ENCODE measurements around the gene HAP1. TPM values are rescaled to one million over a fixed set of nuclear protein-coding genes. Genes with fewer than 3 reads are reported as not detected.

HAP1 gene
- polyA plus RNA-seq, 1 of the 3 experiments (the other 2 are of a cell fraction), result 0.18 TPM

- no peaks in the 10 kb centered on the region for H3K36me3 ChIP-seq (replicated peaks in 1 of 2; ENCODE audit: control insufficient read depth in 1 of 2, insufficient read depth in 2 of 2, low read length in 1 of 2)
- H3K79me2 ChIP-seq (ENCODE audit: insufficient read depth), result no peaks in the 10 kb centered on the region
- H3K27ac ChIP-seq (ENCODE audit: low read depth in 2 of 2, low read length in 1 of 2), result no peak overlapping the region
- 25% methylated on average over 23 of the region's 40 CpGs for WGBS (ENCODE audit: low lambda C conversion rate)
- peaks cover 67% of the 10 kb centered on the region for H3K27me3 ChIP-seq (ENCODE audit: insufficient read depth)
- peak; percentile 52 for DNase-seq
- H3K9ac ChIP-seq, result no peak overlapping the region
- CTCF ChIA-PET, result interaction anchor here (0.8 to 24.8 kb wide), 7 partner anchors 25 to 70 kb away, joined by 3 to 405 read pairs (median 5); partner anchors contain the start of genes FKBP10, JUP and P3H4
- H3K9me2 ChIP-seq, result no peaks in the 10 kb centered on the region
- no peaks in the 10 kb centered on the region for H3F3A ChIP-seq (replicated peaks; ENCODE audit: insufficient read depth)
- no peaks in the 10 kb centered on the region for H3K9me3 ChIP-seq
- peak overlapping the region; percentile 47; the same call in 1 of the 2 replicates for H2AFZ ChIP-seq (ENCODE audit: low read depth)
- no peaks in the 10 kb centered on the region for H4K20me1 ChIP-seq (ENCODE audit: insufficient read depth)
- no peak for TF ChIP-seq FOXJ3 (CRISPR knock-in tag; IDR thresholded peaks at IDR 0.05)
- no peak for TF ChIP-seq RAD21 (IDR thresholded peaks at IDR 0.05; ENCODE audit: low read length)
- TF ChIP-seq USF2 (IDR thresholded peaks at IDR 0.05; ENCODE audit: borderline replicate concordance, low read depth, low read length), result no peak
- no peak for TF ChIP-seq NRF1 (IDR thresholded peaks at IDR 0.05; ENCODE audit: low read depth, low read length)
- TF ChIP-seq SMC3 (IDR thresholded peaks at IDR 0.05; ENCODE audit: low read depth, low read length), result no peak
- TF ChIP-seq JUND (IDR thresholded peaks at IDR 0.05), result no peak
- peak overlapping the region; percentile 92 for H3K4me2 ChIP-seq
- POLR2A ChIA-PET, result interaction anchor here (0.6 to 1.6 kb wide), 3 partner anchors 34 to 53 kb away, joined by 4 to 5 read pairs (median 4); partner anchors contain the start of genes EIF1 and JUP
- peaks cover 0 to 15% of the 10 kb centered on the region in 2 experiments; a peak in 1 of 4 replicates for H3K4me1 ChIP-seq (ENCODE audit: control insufficient read depth in 1 of 2, insufficient read depth in 2 of 2, low read depth in 1 of 2, low read length in 1 of 2)
- peak overlapping the region; percentile 43 to 58 for H3K4me3 ChIP-seq (ENCODE audit: low read depth in 2 of 2, low read length in 1 of 2)
Measured at GRCh38 chr17:41733348-41734138, 900 bp downstream of the HAP1 start.

GRCh38 chr17:41731836-41732235 is 2.6 kb downstream of the HAP1 start:
- 35% methylated on average over 2 of the region's 3 CpGs for WGBS (ENCODE audit: low lambda C conversion rate)
- CTCF ChIA-PET, result interaction anchor here (1.4 to 24.8 kb wide), 4 partner anchors 36 to 72 kb away, joined by 5 to 405 read pairs (median 12); partner anchors contain the start of genes FKBP10, JUP and P3H4

More at GRCh38 chr17:41731836-41732235, 2.6 kb downstream of the HAP1 start:
- no peaks in the 10 kb centered on the region for H3F3A ChIP-seq (replicated peaks; ENCODE audit: insufficient read depth)
- H3K9ac ChIP-seq, result no peak overlapping the region
- no peaks in the 10 kb centered on the region for H3K9me2 ChIP-seq
- H2AFZ ChIP-seq (ENCODE audit: low read depth), result no peak overlapping the region
- H3K79me2 ChIP-seq (ENCODE audit: insufficient read depth), result no peaks in the 10 kb centered on the region
- H3K27me3 ChIP-seq (ENCODE audit: insufficient read depth), result peaks cover 61% of the 10 kb centered on the region
- POLR2A ChIA-PET, result no interaction called here
- no peaks in the 10 kb centered on the region for H3K36me3 ChIP-seq (replicated peaks in 1 of 2; ENCODE audit: control insufficient read depth in 1 of 2, insufficient read depth in 2 of 2, low read length in 1 of 2)
- H3K9me3 ChIP-seq, result no peaks in the 10 kb centered on the region
- no peaks in the 10 kb centered on the region for H4K20me1 ChIP-seq (ENCODE audit: insufficient read depth)
- TF ChIP-seq FOXM1 (IDR thresholded peaks at IDR 0.05; ENCODE audit: low read depth), result no peak
- TF ChIP-seq TEAD4 (IDR thresholded peaks at IDR 0.05; ENCODE audit: borderline replicate concordance, insufficient read depth), result no peak
- TF ChIP-seq TCF12 (IDR thresholded peaks at IDR 0.05), result no peak
- no peak for TF ChIP-seq MEF2A (IDR thresholded peaks at IDR 0.05; ENCODE audit: borderline replicate concordance, low read depth)
- no peak for TF ChIP-seq RCOR1 (IDR thresholded peaks at IDR 0.05; ENCODE audit: low read length)
- TF ChIP-seq YY1 (IDR thresholded peaks at IDR 0.05; ENCODE audit: low read depth), result no peak
- no peak for TF ChIP-seq MXI1 (IDR thresholded peaks at IDR 0.05; ENCODE audit: low read depth, low read length)
- TF ChIP-seq TAF1 (IDR thresholded peaks at IDR 0.05; ENCODE audit: borderline replicate concordance, low read depth, low read length), result no peak
- TF ChIP-seq CHD2 (IDR thresholded peaks at IDR 0.05; ENCODE audit: low read length, partially characterized antibody), result no peak
- no peak for TF ChIP-seq CTCF (IDR thresholded peaks at IDR 0.05)
- TF ChIP-seq SIN3A (IDR thresholded peaks at IDR 0.05; ENCODE audit: borderline replicate concordance, low read depth, low read length), result no peak
- TF ChIP-seq EZH2phosphoT487 (IDR thresholded peaks at IDR 0.05; ENCODE audit: borderline replicate concordance, low read depth), result no peak
- no peak for TF ChIP-seq RXRA (IDR thresholded peaks at IDR 0.05; ENCODE audit: borderline replicate concordance, low read depth)
- TF ChIP-seq NFIC (IDR thresholded peaks at IDR 0.05; ENCODE audit: borderline replicate concordance), result no peak
- no peak for TF ChIP-seq MAX (IDR thresholded peaks at IDR 0.05; ENCODE audit: low read depth)
- no peak for TF ChIP-seq JUND (IDR thresholded peaks at IDR 0.05)
- no peak for TF ChIP-seq RFX5 (IDR thresholded peaks at IDR 0.05; ENCODE audit: low read length)
- TF ChIP-seq EP300 (IDR thresholded peaks at IDR 0.05; ENCODE audit: borderline replicate concordance in 1 of 2, low read depth in 1 of 2, low read length in 1 of 2), result no peak
- no peak for DNase-seq
- H3K27ac ChIP-seq (ENCODE audit: low read depth in 2 of 2, low read length in 1 of 2), result no peak overlapping the region
- H3K4me1 ChIP-seq (ENCODE audit: control insufficient read depth in 1 of 2, insufficient read depth in 2 of 2, low read depth in 1 of 2, low read length in 1 of 2), result peaks cover 0 to 11% of the 10 kb centered on the region in 2 experiments; a peak in 1 of 4 replicates
- H3K4me3 ChIP-seq (ENCODE audit: low read depth in 2 of 2, low read length in 1 of 2), result no peak overlapping the region
- no peak overlapping the region for H3K4me2 ChIP-seq

All from SK-N-SH (cell line).